SK-N-SH (cell line): ENCODE results near the gene ZNF503.

Experiments
- CHD2 ChIP-seq: fragments of 150-350 bp; IDR thresholded peaks from 2 replicates; pipeline ENCODE4 v1.6.1; 2018; ENCODE audit warnings: low read length; ENCODE audit not compliant: partially characterized antibody
- CTCF ChIP-seq: fragments of 200-600 bp; sonication (generic); IDR thresholded peaks from 2 replicates; pipeline ENCODE4 v1.6.1; 2017; ENCODE audit warnings: antibody characterized with exemption, mild to moderate bottlenecking, moderate library complexity
- ELF1 ChIP-seq: IDR thresholded peaks from 2 replicates; pipeline ENCODE4 v1.4.0; 2012
- EP300 ChIP-seq, 2 experiments: IDR thresholded peaks; 2 replicates each; pipeline versions ENCODE4 v1.4.0 to v1.6.1; 2012; ENCODE audit warnings: borderline replicate concordance in 1 of 2, low read depth in 1 of 2, low read length in 1 of 2
- EZH2phosphoT487 ChIP-seq: fragments of 200-600 bp; sonication (generic); IDR thresholded peaks from 2 replicates; pipeline ENCODE4 v1.6.1; 2017; ENCODE audit warnings: low read depth, mixed run types, mild to moderate bottlenecking, antibody characterized with exemption, moderate library complexity, borderline replicate concordance
- GABPA ChIP-seq: IDR thresholded peaks from 2 replicates; pipeline ENCODE4 v1.4.0; 2012; ENCODE audit warnings: low read depth, mild to moderate bottlenecking
- JUND ChIP-seq: IDR thresholded peaks from 2 replicates; pipeline ENCODE4 v1.4.0; 2012
- POLR2AphosphoS5 ChIP-seq: IDR thresholded peaks from 2 replicates; pipeline ENCODE4 v1.6.1; 2012; ENCODE audit warnings: low read depth, low read length
- RAD21 ChIP-seq: IDR thresholded peaks from 2 replicates; pipeline ENCODE4 v1.6.1; 2012; ENCODE audit warnings: mild to moderate bottlenecking, low read length
- RCOR1 ChIP-seq: fragments of 150-350 bp; IDR thresholded peaks from 2 replicates; pipeline ENCODE4 v1.6.1; 2017; ENCODE audit warnings: antibody characterized with exemption, low read length
- TEAD4 ChIP-seq: IDR thresholded peaks from 2 replicates; pipeline ENCODE4 v1.4.0; 2012; ENCODE audit warnings: mild to moderate bottlenecking, borderline replicate concordance; ENCODE audit not compliant: insufficient read depth
- USF1 ChIP-seq: IDR thresholded peaks from 2 replicates; pipeline ENCODE4 v1.4.0; 2012; ENCODE audit warnings: low read depth, borderline replicate concordance
- USF2 ChIP-seq: fragments of 150-350 bp; IDR thresholded peaks from 2 replicates; pipeline ENCODE4 v1.6.1; 2017; ENCODE audit warnings: antibody characterized with exemption, low read length, low read depth, borderline replicate concordance
- TF ChIP-seq, protein P1 (sequence below): IDR thresholded peaks from 2 replicates; pipeline ENCODE4 v1.4.0; 2012; ENCODE audit warnings: low read depth

DNA sequence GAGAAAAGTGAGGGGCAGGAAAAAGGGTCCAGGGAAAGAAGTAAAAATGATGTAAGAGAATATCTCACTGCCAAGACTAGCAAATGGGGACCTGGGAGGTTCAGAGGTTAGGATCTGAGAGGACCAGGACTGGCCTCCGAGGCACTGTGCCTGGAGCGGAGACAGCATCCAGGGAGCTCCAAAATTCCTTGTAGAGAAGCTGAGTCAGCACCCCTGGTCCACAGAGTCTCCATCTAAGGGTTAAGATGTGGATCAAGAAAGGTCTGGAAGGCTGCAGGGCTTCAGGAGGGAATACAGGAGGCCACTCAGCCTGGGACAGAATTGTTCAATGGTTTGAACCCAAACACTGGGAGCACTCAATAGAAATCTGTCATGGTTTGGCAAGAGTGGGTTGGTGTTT lies 30.6 kb downstream of the ZNF503 start:
- TF ChIP-seq POLR2AphosphoS5: no peak
- TF ChIP-seq EP300 (IDR thresholded peaks at IDR 0.05; ENCODE audit: borderline replicate concordance in 1 of 2, low read depth in 1 of 2, low read length in 1 of 2): no peak
- no peak for TF ChIP-seq CTCF
- TF ChIP-seq JUND: no peak
- no peak for TF ChIP-seq TEAD4
- no peak for TF ChIP-seq USF1
- TF ChIP-seq EZH2phosphoT487: no peak
- TF ChIP-seq RCOR1: no peak
- TF ChIP-seq GABPA: no peak
- TF ChIP-seq, protein P1, sequence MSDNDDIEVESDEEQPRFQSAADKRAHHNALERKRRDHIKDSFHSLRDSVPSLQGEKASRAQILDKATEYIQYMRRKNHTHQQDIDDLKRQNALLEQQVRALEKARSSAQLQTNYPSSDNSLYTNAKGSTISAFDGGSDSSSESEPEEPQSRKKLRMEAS: no peak
- TF ChIP-seq USF2: no peak
- no peak for TF ChIP-seq ELF1
- no peak for TF ChIP-seq CHD2
- no peak for TF ChIP-seq RAD21
